ENCODE data around the gene SPATA31C2.

DNA sequence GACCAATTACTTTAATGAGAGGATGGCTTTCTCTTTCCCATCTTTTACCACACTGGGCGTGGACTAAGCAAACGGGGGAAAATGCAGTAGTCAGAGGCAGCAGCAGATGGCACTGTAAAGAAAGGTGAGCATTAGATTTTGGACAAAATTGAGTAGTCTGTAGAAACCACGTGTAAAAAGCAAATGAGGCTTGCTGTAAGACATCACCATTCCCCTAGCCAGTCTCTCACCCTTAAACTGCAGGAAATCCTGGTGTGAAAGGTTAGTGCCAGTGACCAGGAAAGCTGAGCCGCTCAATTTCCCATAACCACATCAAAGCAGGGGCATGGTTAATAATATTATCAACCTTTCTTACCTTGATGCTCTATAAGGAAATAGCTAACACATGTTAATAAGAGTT, 31.8 kb downstream of the SPATA31C2 start:
- TF ChIP-seq, protein P1, sequence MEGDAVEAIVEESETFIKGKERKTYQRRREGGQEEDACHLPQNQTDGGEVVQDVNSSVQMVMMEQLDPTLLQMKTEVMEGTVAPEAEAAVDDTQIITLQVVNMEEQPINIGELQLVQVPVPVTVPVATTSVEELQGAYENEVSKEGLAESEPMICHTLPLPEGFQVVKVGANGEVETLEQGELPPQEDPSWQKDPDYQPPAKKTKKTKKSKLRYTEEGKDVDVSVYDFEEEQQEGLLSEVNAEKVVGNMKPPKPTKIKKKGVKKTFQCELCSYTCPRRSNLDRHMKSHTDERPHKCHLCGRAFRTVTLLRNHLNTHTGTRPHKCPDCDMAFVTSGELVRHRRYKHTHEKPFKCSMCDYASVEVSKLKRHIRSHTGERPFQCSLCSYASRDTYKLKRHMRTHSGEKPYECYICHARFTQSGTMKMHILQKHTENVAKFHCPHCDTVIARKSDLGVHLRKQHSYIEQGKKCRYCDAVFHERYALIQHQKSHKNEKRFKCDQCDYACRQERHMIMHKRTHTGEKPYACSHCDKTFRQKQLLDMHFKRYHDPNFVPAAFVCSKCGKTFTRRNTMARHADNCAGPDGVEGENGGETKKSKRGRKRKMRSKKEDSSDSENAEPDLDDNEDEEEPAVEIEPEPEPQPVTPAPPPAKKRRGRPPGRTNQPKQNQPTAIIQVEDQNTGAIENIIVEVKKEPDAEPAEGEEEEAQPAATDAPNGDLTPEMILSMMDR (conservative IDR thresholded peaks at IDR 0.05; ENCODE audit: low read depth, low read length) = peak; percentile 58
- TF ChIP-seq POLR2A (IDR thresholded peaks at IDR 0.05; ENCODE audit: low read depth, low read length) = no peak
- no peak for TF ChIP-seq FOS (IDR thresholded peaks at IDR 0.05; ENCODE audit: low read depth, low read length)
- TF ChIP-seq, protein P2, sequence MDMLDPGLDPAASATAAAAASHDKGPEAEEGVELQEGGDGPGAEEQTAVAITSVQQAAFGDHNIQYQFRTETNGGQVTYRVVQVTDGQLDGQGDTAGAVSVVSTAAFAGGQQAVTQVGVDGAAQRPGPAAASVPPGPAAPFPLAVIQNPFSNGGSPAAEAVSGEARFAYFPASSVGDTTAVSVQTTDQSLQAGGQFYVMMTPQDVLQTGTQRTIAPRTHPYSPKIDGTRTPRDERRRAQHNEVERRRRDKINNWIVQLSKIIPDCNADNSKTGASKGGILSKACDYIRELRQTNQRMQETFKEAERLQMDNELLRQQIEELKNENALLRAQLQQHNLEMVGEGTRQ (IDR thresholded peaks at IDR 0.05; ENCODE audit: low read depth, low read length) = no peak
- TF ChIP-seq MAZ (IDR thresholded peaks at IDR 0.05; ENCODE audit: borderline replicate concordance, low read depth, low read length) = no peak
- no peak for TF ChIP-seq MXI1 (IDR thresholded peaks at IDR 0.05; ENCODE audit: borderline replicate concordance, low read depth, low read length)
- no peak for TF ChIP-seq CEBPB (IDR thresholded peaks at IDR 0.05; ENCODE audit: low read depth, low read length)
